Neural cell (in vitro differentiated cells): ENCODE measurements around the gene SMLR1.

Source experiments
- CTCF ChIP-seq: fragments of 450-650 bp; IDR thresholded peaks from 2 replicates; pipeline ENCODE4 v1.5.1; 2014; ENCODE audit warnings: antibody characterized with exemption, mild to moderate bottlenecking, moderate library complexity; ENCODE audit not compliant: poor library complexity, severe bottlenecking
- EZH2 ChIP-seq: fragments of 200-600, 300-800 bp; shearing (Covaris generic), sonication (generic); IDR thresholded peaks from 2 replicates; pipeline ENCODE4 v1.6.1; 2014; ENCODE audit warnings: antibody characterized with exemption, low read length, borderline replicate concordance, mild to moderate bottlenecking; ENCODE audit not compliant: insufficient read depth, poor library complexity, severe bottlenecking

GRCh38 chr6:130849594-130849993 is 22.4 kb downstream of the SMLR1 start:
- TF ChIP-seq CTCF (no peak), EZH2 (no peak)
